Islet precursor cell (in vitro differentiated cells): ENCODE measurements around the gene PIK3R2.
A peak's percentile ranks its signal among the peaks of the same experiment; 100 is the strongest.

ENCODE experiments used
- DNase-seq: peaks from one replicate; pipeline ENCODE4 v3.0.0-alpha.2; 2018

The PIK3R2 gene

GRCh38 chr19:18174983-18175382, 22.0 kb downstream of the PIK3R2 start:
- DNase-seq = no peak

- no peak for DNase-seq
Measured at GRCh38 chr19:18176367-18177310, 23.7 kb downstream of the PIK3R2 start.

GRCh38 chr19:18179957-18180356, 27.0 kb downstream of the PIK3R2 start:
- no peak for DNase-seq

GRCh38 chr19:18183529-18183928, 30.6 kb downstream of the PIK3R2 start:
- no peak for DNase-seq

- DNase-seq = peak; percentile 35
Measured at GRCh38 chr19:18185538-18185937, 32.6 kb downstream of the PIK3R2 start.

GRCh38 chr19:18190278-18190677, 37.3 kb downstream of the PIK3R2 start:
- no peak for DNase-seq

GRCh38 chr19:18191640-18192062, 38.7 kb downstream of the PIK3R2 start:
- DNase-seq = no peak

- DNase-seq = peak; percentile 100
Measured at GRCh38 chr19:18192673-18193387, 39.9 kb downstream of the PIK3R2 start, which contains the start of gene MPV17L2. Gene MPV17L2, plus strand, starts transcription at chr19:18193218. Its CDS starts 64 bp downstream, at chr19:18193282.

GRCh38 chr19:18193388-18194180, 40.6 kb downstream of the PIK3R2 start:
- peak; percentile 60 for DNase-seq

GRCh38 chr19:18194181-18194530, 41.2 kb downstream of the PIK3R2 start:
- DNase-seq = no peak

- DNase-seq = peak; percentile 81
Measured at GRCh38 chr19:18194554-18195238, 41.7 kb downstream of the PIK3R2 start.

- no peak for DNase-seq
Measured at GRCh38 chr19:18196511-18196845, 43.5 kb downstream of the PIK3R2 start.

GRCh38 chr19:18197306-18197705, 44.3 kb downstream of the PIK3R2 start:
- no peak for DNase-seq

GRCh38 chr19:18197941-18198340, 45.0 kb downstream of the PIK3R2 start:
- DNase-seq = no peak

- no peak for DNase-seq
Measured at GRCh38 chr19:18198374-18198773, 45.4 kb downstream of the PIK3R2 start.

- no peak for DNase-seq
Measured at GRCh38 chr19:18202397-18202777, 49.4 kb downstream of the PIK3R2 start.

- peak; percentile 53 for DNase-seq
Measured at GRCh38 chr19:18202778-18203407, 49.9 kb downstream of the PIK3R2 start.

GRCh38 chr19:18203408-18203862, 50.5 kb downstream of the PIK3R2 start:
- no peak for DNase-seq

- peak; percentile 100 for DNase-seq
Measured at GRCh38 chr19:18203863-18204393, 51.0 kb downstream of the PIK3R2 start, which contains the start of gene RAB3A. Gene RAB3A, minus strand, starts transcription at chr19:18204042. Its CDS starts 1,302 bp downstream, at chr19:18202740.

- peak; percentile 76 for DNase-seq
Measured at GRCh38 chr19:18204394-18205199, 51.6 kb downstream of the PIK3R2 start.
